ENCODE measurements around the gene MRPS16.
"Not testable (repeated sequence)": the region's sequence is repeated elsewhere in the genome, so short reads cannot be mapped to it uniquely, and the experiment has no call there.

MRPS16 gene

DNA sequence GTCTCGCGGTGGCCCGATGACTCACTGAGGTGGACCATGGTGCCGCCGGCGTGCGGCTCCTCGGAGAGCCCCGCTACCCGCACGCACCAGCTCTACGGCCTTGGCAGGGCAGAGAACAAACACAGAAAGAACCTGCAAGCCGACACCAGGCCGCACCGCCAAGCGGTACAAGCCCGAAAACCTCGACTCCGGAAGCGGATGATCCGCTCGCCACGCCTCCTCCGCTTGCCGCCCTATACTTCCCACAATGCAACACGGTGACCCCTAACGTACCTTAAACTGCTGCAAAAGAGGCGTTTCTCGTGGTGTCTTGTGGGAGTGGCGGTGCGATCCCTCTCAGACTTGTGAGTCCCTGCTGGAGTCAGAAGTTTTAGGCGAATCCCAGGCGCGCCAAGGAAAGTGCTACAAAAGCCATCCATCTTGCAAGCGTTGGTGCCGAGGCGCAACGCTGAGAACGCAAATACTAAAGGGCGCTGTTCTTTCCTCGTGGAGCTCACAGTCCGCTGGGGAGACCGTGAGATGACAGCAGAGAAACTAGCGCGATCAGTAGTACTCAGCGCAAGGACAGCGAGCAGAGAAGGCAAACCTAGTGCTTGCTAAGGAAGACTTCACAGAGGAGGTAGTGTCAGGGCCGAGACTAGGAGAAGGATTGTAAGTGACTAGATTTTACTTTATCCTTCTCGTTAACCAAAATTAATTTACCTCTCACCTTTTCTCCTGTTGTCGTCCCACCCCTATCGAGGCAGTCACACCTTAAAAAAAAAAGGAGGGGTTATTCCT, at the start of gene MRPS16:
TSS of gene MRPS16 (minus strand) at position 200 of the 780 bp plus-strand sequence. CDS start at position 38, 162 bp downstream.
- peak; percentile 86 to 87 for DNase-seq (ENCODE audit: low read depth in 2 of 2)

DNA sequence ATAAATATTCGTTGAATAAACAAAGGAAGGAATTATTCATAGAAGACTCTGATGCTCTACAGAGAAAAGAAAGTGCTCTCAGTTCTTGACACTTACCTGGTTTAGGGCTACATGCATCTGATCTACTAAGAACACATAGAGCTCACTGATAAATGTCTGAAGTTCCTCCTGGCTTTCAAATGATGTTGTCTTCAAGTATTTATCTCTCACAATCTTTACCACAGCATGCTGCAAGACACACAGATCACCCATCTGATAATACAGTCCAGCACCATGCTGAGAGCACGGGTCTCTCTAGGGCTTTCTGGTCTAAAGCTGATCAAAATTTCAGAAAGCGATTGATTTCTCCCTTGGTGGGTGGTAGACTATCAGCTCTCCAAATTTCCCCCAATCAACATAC, 44.5 kb upstream of the MRPS16 start:
- DNase-seq (ENCODE audit: low read depth in 2 of 2): no peak

DNA sequence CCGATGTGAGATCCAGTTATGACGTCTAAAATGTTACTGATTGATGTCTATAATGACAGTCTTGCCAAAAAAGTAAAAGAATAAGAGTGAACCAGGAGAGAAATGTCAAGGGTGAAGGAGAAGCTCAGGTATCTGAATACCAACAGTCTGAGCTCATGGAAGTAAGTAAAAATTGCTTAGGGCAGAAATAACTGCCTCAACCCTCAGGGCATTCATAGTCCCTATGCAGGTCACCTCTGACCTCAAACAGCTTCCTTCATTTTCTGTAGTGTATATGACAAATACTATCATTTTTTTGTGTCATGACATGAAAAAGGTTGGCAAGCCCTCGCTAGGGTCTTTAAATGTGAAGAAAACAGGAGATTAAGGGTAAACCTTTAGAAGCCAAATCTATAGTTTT, 41.0 kb upstream of the MRPS16 start:
- no peak for DNase-seq (ENCODE audit: low read depth in 2 of 2)

DNA sequence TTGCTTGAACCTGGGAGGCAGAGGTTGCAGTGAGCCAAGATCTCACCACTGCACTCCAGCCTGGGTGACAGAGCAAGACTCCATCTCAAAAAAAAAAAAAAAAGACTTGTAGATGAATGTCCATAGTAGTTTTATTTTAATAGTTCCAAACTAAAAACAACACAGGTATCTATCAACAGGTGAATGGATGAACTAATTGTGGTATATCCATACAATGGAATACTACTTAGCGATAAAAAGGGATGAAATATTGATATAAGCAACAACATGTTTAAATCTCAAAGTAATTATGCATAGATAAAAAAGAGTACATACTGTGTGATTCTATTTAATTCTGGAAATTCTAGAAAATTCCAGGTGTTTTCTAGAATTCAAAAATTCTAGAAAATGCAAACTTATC, 37.5 kb upstream of the MRPS16 start:
- DNase-seq (ENCODE audit: low read depth in 2 of 2): no peak

DNA sequence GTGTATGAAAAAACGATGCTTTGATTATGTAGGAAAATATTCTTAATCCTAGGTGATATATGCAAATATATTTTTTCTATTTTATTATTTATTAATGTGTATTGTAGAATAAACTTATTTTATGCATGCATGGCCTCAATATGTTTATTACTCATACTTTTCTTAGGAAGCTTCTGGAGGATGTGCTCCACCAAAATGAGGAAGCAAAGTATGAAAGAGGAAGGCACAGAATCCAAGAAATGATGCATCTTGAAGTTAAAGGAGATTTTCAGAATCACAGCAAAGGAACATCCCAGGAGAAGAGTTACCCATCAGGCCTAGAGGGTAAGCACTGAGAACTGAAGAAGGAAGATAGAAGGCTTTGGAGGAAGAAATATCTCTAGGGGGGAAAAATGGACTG, 35.0 kb upstream of the MRPS16 start:
- DNase-seq (ENCODE audit: low read depth in 2 of 2): no peak

DNA sequence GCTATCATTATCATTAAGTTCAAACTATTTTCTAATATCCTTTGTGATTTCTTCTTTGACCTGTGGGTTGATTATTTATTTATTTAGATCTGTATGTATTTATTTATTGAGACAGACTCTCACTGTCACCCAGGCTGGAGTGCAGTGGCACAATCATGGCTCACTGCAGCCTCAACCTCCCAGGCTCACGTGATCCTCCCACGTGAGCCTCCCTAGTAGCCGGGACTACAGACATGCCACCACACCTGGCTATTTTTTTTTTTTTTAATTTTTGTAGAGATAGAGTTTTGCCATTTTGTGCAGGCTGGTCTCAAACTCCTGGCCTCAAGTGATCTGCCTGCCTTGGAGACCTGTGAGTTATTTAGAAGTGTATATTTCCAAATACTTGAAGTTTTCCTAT, 28.7 kb upstream of the MRPS16 start:
- DNase-seq (ENCODE audit: low read depth in 2 of 2): no peak

DNA sequence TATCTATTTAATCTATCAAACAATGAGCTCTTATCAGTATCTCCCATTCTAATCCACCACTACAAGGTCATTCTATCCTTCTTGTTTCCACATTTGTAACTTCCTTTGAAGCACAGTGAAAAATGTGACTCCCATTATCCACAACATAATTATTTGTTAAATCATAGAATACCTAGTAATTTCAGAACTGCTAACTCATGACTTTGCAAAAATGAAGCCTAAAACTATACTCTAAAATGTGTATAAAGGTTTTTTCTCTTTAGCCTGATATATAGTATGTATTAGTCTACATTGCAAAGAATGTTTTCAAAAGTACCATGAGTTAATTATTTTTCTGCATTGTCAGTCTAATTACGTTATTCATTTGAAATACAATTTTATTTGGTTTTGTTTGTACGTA, 12.0 kb upstream of the MRPS16 start:
- DNase-seq (ENCODE audit: low read depth in 2 of 2): no peak

DNA sequence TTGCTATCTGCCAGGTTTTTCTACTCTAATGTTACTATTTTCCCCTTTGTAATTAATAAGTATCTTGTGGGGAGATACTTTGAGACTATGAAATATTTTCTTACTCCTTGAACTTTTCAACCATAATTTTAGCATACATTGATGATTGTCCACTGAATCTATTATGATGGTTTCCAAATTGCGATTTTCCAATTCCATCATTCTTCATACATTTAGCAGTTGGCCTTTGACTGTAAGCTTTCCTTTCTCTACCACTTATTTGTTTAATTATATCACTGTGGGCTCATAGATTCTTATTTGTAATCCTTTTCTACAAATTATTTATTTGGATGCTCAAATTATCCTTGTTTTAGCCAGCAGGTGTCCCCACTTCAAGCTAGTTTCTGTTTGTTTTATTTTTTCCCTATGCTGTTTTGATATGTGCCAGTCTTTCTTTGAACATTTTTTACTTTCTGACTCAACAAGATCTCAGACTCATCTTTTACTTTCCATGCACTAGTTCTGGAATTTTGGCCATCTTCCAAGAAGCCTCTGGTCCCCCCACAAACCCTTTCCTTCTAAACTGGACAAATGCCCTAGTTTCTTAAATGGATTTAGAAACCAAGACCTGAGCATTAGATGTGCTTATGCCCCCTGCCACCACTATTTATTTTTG, 11.4 kb upstream of the MRPS16 start:
- no peak for DNase-seq (ENCODE audit: low read depth in 2 of 2)

DNA sequence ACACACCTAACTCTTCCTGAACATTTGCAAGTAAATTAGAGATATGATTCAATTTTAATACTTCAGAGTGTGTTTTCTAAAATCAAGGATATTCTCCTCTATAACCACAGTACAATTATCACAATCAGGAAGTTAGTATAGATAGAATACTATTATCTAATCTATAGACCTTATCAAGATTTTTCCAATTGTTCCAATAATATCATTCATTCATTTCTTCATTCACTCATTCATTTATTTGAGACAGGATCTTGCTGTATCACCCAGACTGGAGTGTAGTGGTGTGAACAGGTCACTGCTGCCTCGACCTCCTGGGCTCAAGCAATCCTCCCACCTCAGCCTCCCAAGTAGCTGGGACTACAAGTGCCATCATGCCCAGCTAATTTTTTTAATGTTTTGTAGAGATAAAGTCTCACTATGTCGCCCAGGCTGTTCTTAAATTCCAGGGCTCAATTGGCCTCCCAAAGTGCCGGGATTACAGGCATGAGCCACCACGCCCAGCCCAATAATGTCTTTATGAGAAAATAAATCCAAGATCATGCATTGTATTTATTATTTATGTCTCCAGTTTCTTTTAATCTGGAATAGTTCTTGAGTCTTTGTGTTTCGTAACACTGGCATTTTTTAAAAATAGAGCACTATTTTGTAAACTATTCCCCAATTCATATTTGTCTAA, 10.6 kb upstream of the MRPS16 start:
- no peak for DNase-seq (ENCODE audit: low read depth in 2 of 2)

DNA sequence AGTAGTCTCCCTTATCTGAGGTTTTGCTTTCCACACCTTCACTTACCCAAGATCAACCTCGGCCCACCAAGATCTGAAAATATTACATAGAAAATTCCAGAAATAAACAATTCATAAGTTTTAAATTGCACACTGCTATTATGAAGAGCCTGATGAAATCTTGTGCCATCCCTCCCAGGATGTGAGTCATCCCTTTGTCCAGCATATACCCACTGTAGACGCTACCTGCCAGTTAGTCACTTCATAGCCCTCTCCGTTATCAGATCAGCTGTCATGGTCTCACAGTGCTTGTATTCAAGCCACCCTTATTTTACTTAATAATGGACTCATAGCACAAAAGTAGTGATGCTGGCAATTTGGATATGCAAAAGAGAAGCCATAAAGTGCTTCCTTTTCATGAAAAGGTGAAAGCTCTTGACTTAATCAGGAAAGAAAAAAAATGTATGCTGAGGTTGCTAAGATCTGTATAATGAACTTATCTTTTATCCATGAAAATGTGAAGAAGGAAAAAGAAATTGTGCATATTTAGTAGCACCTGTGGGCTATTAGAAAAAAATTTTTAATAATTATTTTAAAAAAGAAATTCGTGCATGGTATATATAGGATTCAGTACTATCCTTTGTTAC, 9.8 kb upstream of the MRPS16 start:
- DNase-seq (ENCODE audit: low read depth in 2 of 2): no peak

DNA sequence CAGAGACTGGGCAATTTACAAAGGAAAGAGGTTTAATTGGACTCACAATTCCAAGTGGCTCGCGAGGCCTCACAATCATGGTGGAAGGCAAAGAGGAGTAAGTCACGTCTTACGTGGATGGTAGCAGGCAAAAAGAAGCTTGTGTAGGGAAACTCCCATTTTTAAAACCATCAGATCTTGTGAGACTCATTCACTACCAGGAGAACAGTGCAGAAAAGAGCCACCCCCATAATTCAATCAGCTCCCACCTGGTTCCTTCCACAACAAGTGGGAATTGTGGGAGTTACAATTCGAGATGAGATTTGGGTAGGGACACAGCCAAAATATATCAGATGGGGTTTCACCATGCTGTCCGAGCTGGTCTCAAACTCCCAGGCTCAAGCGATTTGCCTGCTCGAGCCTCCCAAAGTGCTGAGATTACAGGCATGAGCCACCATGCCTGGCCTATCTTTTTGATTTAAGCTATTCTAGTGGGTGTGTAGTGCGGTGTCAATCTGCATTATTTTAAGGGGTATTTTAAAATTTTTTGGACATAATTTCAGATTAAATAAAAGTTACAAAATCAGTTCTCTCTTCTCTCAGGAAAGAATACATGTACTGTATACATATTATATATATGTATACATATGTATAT, 9.0 kb upstream of the MRPS16 start:
- no peak for DNase-seq (ENCODE audit: low read depth in 2 of 2)

DNA sequence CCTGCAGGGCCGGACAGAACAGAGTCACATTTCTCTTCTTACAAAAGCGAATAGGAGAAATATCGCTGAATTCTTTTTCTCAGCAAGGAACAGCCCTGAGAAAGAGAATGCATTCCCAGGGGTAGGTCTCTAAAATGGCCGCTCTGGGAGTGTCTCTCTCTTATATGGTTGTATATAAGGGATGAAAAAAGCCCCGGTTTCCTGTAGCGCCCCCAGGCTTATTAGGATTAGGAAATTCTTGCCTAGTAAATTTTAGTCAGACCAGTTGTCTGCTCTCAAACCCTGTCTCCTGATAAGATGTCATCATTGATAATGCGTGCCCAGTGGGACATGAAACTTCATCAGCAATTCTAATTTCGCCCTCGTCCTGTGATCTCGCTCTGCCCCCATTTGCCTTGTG, 6.2 kb upstream of the MRPS16 start:
- DNase-seq (ENCODE audit: low read depth in 2 of 2): not testable (repeated sequence)

DNA sequence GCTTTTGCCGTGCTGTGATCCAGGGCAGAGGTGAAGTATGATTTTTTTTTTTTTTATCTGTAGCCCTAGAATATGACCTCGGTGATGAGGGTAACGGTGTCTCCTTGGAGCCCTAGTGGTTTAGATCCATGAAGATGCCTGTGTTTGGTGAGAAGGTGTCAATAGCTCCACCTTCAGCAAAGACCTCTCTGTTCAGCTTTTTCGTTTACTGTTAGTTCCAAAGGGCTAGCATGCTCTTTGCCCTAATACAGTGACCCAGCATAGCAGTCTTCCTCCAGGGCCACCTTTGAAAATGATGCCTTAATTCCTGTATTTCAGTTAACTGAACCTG, 746 bp upstream of the MRPS16 start:
- no peak for DNase-seq (ENCODE audit: low read depth in 2 of 2)

DNA sequence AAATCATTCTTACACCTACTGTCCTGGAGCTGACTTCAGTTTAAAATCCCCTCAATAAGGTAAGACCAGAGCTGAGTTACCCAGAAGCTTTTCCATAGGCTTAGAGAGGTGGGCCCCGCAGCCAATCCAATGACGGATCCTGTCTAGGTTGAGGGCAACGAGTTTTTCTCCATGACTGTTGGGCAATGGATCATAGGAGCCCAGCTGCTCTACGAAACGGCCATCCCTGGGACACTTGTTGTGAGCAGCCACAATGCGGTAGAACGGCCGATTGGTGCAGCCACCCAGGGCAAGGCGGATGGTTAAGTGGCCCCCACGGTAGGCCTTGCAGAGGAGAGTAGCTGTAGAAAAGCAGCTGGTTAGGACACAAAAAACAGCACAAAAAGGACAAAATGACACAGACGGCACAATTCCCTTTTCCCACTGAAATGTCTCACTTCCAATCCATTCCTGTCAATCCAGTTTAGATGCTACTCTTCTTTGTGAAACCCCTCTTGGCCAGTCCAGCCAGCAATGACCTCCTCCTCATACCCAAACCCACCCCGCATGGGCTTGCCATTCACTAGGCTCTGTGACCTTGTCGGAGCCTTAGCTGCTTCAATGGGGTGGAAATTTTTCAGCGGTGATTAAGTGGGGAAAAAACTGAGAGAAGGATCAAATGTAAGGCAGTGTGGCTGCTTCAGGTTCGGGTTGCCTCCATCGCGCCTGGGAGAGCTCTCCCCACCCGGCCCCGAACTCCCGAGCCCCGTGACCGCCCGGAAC, 580 bp downstream of the MRPS16 start:
- DNase-seq (ENCODE audit: low read depth in 2 of 2): no peak

DNA sequence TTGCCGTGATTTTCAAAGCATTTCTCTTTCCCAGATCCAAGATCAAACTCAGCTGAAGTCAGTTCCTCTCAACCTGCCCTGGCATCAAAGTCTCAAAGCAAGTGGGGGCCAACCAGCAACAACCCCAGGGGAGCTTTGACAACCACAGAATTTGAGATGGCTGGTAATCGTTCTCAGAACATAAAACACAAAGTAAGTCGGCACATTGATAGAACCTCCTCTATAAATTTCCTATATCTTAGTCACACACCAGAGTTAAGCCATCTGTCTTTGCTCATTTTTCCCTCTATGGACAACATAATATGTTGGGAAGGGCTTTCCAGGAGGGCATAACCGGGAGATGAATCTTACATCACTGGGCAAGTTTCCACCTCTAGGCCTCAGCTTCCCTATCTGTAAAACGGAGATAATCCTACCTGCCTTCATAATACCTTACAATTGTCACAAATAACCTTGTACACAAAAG, 4.2 kb downstream of the MRPS16 start:
- no peak for DNase-seq (ENCODE audit: low read depth in 2 of 2)

DNA sequence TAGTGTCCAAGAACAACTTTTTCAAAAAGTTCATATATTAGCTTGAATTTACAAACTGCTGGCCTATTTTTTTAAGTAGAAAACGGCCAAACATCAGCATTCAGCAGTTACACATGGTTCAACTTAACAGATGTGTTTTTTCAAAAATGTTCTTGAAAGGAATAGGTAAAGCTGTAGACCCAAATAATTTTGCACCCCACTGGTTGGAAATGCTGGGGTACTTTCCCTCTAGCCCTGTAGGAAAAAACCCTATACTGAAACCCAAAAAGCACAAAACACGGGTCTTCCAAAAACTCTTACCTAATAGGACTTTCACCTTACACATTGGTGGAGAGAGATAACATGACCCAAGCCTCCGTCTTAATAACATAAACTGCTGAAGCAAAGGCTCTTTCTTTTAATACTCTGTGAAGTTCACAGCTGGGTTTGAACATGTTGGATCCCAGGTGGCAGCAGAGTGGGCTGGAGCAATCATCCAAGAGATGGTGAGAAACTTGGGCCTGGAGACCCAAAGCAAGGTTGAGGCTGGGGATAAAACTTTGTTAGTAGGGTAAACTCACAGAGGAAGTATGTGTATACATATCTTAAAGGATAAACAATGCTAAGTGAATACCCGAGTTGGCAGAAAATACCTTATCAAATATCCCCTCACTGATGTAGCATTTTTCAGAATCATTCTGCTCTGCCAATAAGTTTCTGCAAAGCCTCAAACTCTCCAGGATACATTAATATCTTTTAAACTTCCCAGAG, 4.8 kb downstream of the MRPS16 start:
- DNase-seq (ENCODE audit: low read depth in 2 of 2): no peak

DNA sequence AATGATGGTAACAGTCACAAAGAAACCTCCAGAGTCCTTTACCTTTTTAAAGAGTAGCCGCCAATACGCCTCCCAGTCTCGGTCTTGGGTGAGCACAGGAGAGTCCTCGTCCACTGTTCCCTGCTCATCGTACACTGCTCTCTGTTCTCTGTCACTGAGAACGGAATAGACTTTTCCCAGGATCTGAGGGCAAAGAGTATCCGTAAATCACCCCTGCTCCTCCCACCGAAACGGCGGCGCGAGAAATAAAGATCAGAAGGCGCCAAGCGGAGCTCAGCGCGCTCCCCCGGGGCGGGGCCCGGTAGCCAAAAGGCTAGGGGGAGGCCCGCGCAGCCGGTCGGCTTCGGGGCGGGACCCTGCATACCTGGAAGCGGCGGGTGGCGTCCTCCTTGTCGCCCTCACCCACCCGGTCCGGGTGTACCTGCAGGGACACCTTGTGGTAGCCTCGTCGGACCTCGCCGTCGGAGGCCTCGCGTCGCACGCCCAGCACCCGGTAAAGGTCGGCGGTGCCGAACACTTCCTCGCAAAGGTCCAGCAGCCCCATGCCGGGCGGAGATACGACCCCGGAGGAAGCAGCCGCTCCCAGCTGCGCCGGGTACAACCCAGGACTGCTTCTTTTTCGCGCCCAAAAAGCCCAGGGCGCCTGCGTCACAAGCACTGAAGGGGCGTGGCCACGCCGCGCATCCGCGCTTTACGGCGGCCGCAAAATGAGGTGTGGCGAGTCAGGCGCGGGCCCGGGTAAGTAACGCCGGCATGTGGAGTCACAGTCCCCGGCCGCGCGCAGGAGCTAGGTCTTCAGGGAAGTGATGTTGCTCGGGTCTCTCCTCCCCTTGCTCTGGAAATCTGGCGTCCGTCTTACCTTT, 5.6 kb downstream of the MRPS16 start, which contains the start of gene DNAJC9:
TSS of gene DNAJC9 (minus strand) at position 610 of the 863 bp plus-strand sequence. CDS start at position 544, 66 bp downstream.
- DNase-seq (ENCODE audit: low read depth in 2 of 2): peak; percentile 93 to 95

DNA sequence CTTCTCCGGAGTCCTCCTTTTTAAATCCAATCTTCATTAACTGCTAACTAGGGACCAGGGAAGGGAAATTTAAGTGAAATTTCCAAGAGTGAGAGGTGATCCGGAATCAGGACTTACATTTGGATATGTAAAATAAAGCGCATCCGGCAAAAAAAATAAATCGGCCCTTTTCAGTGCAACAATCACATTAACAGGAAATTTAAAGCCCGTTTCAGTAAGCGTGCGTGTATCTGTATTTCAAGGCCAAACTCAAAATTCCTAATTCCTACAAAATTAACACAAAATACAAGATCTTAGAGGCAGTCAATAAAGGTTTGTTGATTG, 6.2 kb downstream of the MRPS16 start:
- no peak for DNase-seq (ENCODE audit: low read depth in 2 of 2)

DNA sequence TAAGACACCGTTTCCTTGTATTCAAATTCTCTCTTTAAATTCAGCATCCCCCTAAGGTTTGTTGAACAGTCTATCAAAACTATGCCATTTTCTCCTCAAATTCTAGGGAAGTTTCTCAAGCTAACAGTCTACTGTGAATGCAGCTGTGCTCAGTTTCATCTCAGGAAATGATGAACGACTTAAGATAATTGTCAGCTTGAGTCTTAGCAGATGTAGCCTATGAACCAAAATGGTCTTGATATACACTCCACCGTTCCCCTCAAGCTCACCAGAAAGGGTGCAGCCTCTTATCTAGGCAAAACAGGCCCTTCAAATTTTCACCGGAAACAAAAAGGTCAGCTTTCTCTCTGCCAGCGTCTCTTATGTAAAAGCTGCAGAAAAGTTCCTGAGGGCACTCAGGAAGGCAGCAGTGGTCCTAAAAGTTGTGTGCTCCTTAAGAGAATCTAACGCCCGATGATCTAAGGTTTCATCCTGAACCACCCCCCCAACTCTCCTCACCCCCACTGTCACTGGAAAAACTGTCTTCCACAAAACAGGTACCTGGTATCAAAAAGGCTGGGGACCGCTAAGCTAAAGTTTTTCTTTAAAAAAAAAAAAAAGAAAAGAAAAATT, 7.5 kb downstream of the MRPS16 start:
- DNase-seq (ENCODE audit: low read depth in 2 of 2): no peak

Data from stimulated activated CD8-positive, alpha-beta memory T cell treated with anti-CD3 and anti-CD28 coated beads, Interleukin-15, amount 100 ng/mL, for 48 hours (primary cell).